GM19351 (cell line): ENCODE data around the gene MAP3K9.

Experiments
- ATAC-seq: cut with Tn5 transposase; IDR thresholded peaks from one replicate; pipeline ENCODE4 v1.9.1; 2021; ENCODE audit warnings: mild to moderate bottlenecking, moderate library complexity; ENCODE audit not compliant: unreplicated experiment

Gene MAP3K9

DNA sequence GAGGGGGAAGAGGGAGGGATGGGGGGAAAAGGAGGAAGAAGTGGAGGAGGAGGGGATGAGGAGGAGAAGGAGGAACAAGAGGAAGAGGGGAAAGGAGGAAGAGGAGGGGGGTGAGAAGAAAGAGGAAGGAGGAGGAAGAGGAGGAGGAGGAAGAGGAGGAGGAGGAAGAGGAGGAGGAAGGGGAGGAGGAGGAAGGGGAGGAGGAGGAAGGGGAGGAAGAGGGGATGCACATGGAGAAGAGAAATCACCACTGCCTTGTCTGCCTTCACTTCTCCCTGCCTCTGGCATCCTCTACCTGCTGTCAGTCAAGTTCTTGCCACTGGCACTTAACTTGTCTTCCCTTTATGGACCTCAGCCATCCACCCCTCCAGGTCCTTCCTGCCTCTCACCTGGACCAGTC lies 107.7 kb downstream of the MAP3K9 start:
- ATAC-seq: no peak

DNA sequence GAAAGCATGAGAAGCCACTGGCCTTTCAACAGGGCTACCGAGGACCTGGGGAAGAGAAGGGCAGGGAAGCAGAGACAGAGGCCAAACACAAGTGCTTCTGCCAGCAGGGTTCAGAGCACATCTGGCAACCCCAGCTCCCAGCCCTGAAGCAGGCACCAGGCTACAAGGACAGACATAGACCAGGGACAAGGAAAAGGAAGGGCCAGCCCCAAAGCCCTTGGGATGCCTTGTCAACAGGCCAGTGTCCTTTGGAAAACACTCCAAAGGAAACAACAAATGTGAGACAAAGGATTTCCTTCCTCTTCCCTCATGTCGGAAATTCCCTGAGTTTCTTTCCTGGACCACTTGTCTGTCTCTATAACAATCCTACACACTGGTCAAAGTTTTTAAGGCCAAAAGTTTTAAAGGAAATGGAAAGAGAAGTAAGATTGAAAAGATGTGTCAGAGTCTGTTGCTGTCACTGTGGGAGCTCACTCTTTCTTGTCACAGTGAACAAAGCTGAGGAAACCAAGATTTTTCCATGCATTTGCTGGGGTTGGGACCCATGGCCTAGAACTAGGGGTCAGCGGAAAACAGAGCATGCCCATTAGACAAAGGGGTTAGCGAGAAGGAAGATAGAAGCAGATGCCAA lies 108.2 kb downstream of the MAP3K9 start:
- no peak for ATAC-seq

DNA sequence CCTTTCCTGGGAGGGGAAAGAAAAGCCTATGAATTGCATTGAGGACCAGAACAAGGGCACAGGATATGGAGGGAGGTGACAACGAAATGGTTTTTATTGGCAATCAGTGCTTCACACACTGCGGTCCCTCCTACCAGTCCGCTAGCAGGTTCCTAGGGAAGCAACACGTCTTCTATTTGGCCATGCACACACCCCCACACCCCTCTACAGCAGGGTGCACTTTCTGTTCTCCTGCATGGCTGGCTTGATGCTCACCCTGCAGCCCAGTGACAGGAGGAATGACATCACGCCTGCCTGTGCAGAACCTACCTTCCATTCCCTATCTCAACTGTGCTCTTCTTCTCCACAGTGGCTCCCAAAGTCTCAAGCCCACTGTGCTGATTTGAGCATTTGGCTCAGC lies 109.7 kb downstream of the MAP3K9 start:
- no peak for ATAC-seq

DNA sequence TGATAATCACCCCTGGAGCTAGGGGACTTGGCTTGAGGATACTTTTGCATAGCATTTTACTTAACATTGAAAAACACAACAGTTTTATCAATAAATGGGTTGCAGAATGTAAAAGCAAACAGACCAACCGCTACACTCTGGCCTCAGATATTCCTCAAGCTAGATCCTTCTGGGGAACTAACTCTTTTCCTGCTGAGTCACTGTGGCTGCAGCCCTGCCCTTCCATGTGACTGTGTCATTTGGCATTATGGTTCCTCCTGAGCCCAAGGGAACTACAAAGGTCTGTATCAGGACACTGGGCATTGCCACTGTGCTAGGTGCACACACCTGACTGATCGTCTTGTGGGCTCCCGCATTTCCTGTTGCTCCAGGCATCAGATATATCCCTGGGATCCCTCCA lies 111.0 kb downstream of the MAP3K9 start:
- no peak for ATAC-seq

DNA sequence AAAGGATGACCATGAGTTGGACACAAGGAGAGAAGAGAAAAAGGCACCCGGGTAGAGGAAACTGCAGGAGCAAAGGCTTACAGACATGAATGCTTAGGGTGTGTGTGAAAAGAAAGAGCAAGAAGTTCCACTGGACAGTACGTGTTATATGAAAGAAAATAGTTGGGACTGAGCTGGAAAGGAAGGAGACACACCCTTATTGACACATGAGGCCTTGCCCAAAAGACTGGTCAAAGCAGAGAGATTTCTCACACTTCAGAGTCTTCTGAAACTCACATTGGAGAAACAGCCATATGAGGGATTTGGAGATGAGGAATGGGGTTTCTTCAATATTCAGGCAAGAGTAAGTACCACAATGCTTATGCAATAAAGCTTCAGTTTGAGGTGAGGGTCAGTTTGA lies 111.6 kb downstream of the MAP3K9 start:
- no peak for ATAC-seq

DNA sequence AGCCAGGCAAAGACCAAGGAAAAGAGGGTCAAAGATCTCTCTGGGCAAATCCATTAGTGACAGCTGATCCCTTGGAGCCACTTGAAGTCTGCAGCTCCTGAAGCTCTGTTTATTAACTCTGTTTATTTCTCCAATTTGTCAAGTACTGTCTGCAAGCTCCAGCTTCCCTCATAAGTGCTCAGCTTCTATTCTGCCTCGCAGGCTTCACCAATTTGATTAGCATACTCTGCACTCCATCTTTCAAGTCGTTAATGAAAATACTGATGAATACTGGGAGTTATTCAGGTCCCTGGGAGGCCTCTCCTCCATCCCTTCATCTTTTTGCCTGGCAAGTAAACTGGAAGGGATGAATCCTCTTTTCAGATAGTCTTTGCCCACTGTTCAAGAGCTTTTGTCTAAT lies 113.3 kb downstream of the MAP3K9 start:
- no peak for ATAC-seq

DNA sequence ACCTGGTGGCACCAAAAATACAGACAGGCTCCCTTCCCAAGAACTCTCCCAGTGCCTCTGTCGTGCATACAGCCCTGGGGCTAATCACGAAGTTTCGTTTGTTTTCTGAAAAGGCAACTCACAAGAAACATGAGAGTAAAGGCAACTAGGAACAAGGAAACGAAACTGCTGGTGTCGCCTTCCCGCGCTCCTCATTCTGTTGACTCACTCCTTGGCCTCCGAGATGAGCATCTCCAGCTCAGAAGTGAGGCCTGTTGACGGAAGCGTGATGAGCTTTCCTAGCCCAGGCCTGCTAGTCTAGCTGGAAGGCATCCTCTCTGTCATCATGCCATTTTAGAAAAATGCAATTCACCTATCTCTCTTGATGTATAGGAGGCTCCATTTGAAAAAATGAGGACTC lies 117.1 kb downstream of the MAP3K9 start:
- ATAC-seq: no peak

DNA sequence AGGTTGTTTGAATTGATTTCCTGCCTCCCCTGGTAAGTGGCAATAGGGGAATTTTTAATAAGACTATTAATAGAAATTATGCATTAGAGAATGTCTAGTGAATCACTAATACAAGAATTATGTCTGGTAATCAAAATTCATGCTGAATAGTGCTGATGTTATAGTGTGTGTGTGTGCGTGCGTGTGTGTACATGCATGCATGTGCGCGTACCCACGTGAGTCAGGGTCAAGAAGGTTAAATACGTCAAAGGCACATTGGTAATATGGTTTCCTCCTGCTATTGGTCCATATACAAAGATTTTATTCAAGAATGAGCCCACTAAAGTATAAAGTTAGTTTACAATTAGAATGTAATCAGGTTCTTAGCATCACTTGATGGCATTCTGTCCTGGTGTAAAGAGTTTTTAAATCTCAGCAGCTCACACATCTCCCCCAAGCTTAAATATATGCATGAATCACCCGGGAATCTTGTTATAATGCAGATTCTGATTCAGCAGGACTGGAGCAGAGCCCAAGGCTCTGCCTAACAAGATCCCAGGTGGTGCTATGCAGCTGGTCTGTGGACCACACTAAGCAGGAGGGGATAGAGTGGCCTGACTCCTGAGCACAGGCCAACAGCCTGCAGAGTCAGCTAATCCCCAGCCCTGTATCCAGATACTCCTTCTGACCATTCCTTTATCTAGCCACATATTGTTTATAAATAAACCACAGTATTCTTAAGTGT lies 123.7 kb downstream of the MAP3K9 start:
- ATAC-seq: no peak

DNA sequence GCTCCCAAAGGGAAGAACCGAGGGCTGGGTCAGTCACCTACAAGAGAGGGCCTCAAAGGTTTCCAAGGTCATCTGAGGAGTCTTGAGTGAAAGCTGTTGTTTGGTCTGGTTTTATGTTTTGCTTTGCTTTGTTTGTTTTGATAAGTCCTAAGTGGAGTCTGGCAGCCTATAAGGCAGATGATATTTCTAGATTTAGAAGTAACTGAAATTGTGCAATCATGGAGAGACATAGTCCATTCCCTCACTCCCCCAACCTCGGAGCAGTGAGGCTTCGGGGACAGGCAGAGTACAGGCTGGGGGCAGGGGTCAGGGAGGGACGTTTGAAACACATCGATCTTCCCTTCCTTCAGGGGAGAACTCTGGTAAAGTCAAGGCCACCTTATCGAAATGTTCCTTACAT lies 125.3 kb downstream of the MAP3K9 start:
- no peak for ATAC-seq

DNA sequence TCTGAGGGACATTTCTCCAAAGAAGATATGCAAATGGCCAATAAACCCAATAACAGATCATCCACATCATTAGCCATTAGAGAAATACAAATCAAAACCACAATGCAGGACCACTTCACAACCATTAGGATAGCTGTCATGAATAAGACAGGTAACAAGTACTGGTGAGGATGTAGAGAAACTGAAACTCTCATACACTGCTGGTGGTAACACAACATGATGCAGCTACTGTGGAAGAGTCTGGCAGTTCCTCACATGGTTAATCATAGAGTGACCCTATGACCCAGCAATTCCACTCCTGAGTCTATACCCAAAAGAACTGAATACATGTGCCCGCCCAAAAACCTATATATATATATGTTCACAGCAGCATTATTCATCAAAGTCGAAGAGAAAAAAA lies 128.6 kb downstream of the MAP3K9 start:
- no peak for ATAC-seq

DNA sequence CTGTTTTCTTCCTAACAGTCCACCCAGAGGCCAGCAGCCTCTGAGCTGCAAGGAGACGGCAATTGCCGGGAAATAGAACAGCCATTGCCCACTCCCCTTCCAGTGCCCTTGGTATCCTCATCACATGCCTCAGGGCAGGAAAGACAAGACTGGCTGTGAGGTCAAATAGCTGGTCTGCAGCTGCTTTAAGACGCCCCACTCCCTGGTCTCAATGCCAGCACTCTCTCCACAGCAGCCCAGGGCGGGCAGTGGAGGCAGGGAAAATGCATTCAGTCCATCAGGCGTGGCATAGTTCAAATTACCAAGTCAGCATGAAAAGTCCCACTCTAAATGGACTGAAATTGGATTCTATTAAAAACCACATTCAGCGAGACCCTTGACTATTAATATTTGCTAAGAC lies 132.0 kb downstream of the MAP3K9 start:
- ATAC-seq: no peak
